GM10266 (cell line): ENCODE measurements around the gene HEXA.

ENCODE experiments used
- DNase-seq: peaks from one replicate; pipeline ENCODE4 v3.0.0; 2012; ENCODE audit errors: extremely low spot score
- CTCF ChIP-seq: IDR thresholded peaks from 2 replicates; pipeline ENCODE4 v1.5.1; 2012; ENCODE audit warnings: mild to moderate bottlenecking, low read depth; ENCODE audit not compliant: control insufficient read depth, insufficient read depth; ENCODE audit errors: missing control alignments

HEXA gene

GRCh38 chr15:72372361-72372760, 3.5 kb downstream of the HEXA start:
- no peak for TF ChIP-seq CTCF
- no peak for DNase-seq

DNA sequence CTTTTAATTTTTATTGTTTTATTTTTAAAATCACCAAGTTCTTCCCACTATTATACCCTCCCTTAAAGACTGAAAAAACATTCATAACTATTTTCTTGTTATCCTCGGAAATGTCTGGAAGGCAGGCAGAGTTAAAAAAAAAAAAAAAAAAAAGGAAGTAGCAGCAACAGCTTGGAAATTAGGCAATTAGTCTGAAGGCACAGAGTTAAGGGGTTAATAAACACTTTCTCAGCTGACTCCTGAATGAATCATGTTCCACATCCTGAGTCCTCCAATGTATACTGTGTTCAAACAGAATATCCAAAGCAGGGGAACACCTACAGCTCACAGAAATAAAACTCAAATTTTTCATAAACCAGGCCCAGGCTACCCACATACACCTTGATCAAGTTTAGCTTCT, 5.8 kb downstream of the HEXA start:
- no peak for DNase-seq

DNA sequence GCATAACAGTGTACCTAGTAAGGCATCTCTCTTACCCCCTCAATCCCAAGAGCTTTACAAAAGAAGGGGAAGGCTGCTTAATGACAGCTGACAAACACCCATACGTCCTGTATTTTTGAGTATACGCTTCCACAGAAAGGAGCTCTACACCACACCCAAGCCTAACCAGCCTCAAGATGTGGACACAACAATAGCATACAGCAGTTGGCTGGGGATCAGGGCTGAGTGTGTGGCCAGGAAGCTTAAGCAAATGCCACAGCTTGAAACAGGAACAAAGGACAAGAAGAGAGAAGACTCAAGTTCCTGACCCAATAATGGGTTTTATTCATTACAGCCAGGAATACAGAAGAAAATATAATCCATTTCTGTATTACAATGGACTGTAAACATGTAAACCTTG, 6.9 kb downstream of the HEXA start:
- TF ChIP-seq CTCF, result no peak

More for the DNA sequence above, 5.8 kb downstream of the HEXA start:
- TF ChIP-seq CTCF, result no peak

GRCh38 chr15:72368325-72368724, 7.5 kb downstream of the HEXA start:
- no peak for DNase-seq
- TF ChIP-seq CTCF, result no peak

More for the DNA sequence above, 6.9 kb downstream of the HEXA start:
- no peak for DNase-seq

GRCh38 chr15:72365844-72366243, 10.0 kb downstream of the HEXA start:
- DNase-seq, result peak; percentile 44
- TF ChIP-seq CTCF, result no peak

- no peak for DNase-seq
- no peak for TF ChIP-seq CTCF
These were observed 14.6 kb downstream of the HEXA start for GRCh38 chr15:72361176-72361575.

DNA sequence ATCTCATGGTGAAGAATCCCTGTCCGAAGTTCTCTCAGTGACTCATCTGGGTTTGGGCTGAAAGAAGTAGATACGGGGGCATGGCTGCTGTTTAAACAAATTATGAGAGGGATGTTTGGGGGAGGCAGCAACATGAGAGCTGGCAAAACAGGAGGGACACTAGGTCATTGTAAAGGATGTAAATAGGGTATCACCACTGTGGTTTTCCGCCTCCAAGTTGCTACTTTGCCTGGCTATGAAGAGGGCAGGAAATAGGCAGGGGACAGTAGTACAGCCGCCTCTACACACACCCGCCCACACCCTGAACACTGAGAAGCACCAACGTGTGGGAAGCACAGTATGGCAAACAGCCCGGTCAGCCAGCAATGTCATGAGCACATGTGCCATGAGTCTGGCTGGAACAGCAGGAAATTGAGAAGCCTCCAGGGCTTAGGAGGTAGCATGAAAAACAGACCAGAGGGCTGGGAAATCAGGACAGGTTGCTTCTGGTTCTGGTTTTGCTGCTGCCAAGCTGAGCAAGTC, 17.1 kb downstream of the HEXA start:
- no peak for DNase-seq

More for the DNA sequence above, 17.1 kb downstream of the HEXA start:
- TF ChIP-seq CTCF, result no peak
